Esophagus muscularis mucosa (tissue), 3 donors: ENCODE measurements around the gene SUFU.

Experiments used
- POLR2A ChIP-seq: fragments of 450-650 bp; IDR thresholded peaks from one replicate; pipeline ENCODE4 v1.6.1; 2017; ENCODE audit warnings: antibody characterized with exemption, moderate library complexity, mild to moderate bottlenecking, low read depth
- POLR2AphosphoS5 ChIP-seq, 2 donors: sonication (generic); formaldehyde crosslinking; IDR thresholded peaks; one replicate each; pipeline ENCODE4 v1.6.1; 2017; ENCODE audit warnings: antibody characterized with exemption in 2 of 2
- TF ChIP-seq, protein P1 (sequence below), 3 experiments: fragments of 200-600 bp in 2 of 3; fragments of 450-650 bp in 1 of 3; sonication (generic) in 2 of 3; IDR thresholded peaks; one replicate each; pipeline ENCODE4 v1.5.1; 2017 to 2019; ENCODE audit warnings: antibody characterized with exemption in 3 of 3, mild to moderate bottlenecking in 2 of 3, moderate library complexity in 1 of 3

DNA sequence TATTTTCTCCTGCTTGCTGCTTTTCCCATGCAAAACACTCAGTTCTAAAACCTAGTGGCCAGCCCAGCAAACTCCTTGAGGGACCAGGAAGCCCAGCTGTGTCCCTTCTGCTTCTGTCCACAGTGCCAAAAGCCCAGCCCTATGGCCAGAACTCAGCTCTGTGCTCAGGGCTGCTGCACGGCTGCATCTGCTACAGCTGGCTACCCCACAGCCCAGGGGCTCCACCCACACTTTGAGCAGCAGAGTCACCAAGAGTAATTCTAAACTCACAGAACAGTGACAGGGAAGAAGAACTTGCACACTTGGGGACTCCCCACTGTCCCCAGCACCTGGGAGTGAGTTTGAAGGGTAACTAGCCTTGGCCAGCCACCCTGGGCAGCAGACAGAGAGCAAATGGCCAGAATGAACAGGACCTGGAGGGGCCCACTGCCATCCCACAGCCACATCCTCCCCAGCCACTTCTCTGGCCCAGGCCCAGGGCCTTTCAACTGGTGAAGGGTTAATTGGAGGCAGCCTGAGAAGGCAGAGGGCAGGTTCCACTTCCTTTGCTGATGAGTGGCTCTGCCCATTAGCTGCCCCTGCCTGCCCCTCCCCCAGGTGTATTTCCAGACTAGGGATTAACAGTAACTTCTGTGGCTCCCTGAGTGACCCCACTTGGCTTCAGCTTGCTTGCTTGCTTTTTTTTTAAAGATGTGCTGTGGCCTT lies 112.4 kb downstream of the SUFU start:
- TF ChIP-seq, protein P1, sequence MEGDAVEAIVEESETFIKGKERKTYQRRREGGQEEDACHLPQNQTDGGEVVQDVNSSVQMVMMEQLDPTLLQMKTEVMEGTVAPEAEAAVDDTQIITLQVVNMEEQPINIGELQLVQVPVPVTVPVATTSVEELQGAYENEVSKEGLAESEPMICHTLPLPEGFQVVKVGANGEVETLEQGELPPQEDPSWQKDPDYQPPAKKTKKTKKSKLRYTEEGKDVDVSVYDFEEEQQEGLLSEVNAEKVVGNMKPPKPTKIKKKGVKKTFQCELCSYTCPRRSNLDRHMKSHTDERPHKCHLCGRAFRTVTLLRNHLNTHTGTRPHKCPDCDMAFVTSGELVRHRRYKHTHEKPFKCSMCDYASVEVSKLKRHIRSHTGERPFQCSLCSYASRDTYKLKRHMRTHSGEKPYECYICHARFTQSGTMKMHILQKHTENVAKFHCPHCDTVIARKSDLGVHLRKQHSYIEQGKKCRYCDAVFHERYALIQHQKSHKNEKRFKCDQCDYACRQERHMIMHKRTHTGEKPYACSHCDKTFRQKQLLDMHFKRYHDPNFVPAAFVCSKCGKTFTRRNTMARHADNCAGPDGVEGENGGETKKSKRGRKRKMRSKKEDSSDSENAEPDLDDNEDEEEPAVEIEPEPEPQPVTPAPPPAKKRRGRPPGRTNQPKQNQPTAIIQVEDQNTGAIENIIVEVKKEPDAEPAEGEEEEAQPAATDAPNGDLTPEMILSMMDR (IDR thresholded peaks at IDR 0.05), result no peak
- TF ChIP-seq POLR2A (no peak), POLR2AphosphoS5 (IDR thresholded peaks at IDR 0.05) (peak in 1 of 2 donors; percentile 36)
